HUES48 (cell line): ENCODE results near the gene RSRC2.
A peak's percentile ranks its signal among the peaks of the same experiment; 100 is the strongest.

Source experiments
- H3K27ac ChIP-seq: one replicate; pipeline ENCODE4 v1.7.0; 2013; ENCODE audit warnings: low read depth, low read length, inconsistent platforms
- H3K27me3 ChIP-seq: 2 replicates; pipeline ENCODE4 v1.6.1; 2013; ENCODE audit warnings: mild to moderate bottlenecking, low read length; ENCODE audit not compliant: control insufficient read depth, insufficient read depth
- H3K36me3 ChIP-seq: 2 replicates; pipeline ENCODE4 v1.6.1; 2013; ENCODE audit warnings: low read length; ENCODE audit not compliant: control insufficient read depth, insufficient read depth
- H3K4me1 ChIP-seq: 2 replicates; pipeline ENCODE4 v1.6.1; 2013; ENCODE audit warnings: mild to moderate bottlenecking, low read length; ENCODE audit not compliant: control insufficient read depth, insufficient read depth
- H3K4me3 ChIP-seq: 2 replicates; pipeline ENCODE4 v1.5.1; 2013; ENCODE audit warnings: mild to moderate bottlenecking, low read depth, low read length
- H3K9ac ChIP-seq: 2 replicates; pipeline ENCODE4 v1.6.1; 2013; ENCODE audit warnings: mild to moderate bottlenecking, low read depth, low read length, moderate library complexity
- H3K9me3 ChIP-seq: 2 replicates; pipeline ENCODE4 v1.6.1; 2013; ENCODE audit warnings: low read length; ENCODE audit not compliant: control insufficient read depth, insufficient read depth

The RSRC2 gene

DNA sequence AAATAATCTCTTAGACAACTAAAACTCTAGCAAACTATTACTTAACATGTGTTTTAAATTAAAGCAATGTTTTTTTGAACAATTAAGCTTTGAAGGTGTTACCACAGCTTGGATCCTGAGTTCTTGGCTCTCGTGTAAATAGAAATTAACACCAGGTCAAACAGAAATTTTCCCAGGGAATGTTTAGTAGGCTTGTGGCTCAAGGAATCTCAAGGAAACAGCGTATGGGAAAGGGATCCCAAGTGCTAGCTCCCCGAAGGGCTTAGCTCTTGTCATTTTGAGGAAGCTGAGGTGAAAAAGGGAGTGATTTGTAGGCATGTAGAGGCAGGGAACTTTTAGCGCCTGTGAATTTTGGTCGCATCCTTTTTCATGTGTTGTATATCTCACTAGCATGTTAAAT is 11.8 kb upstream of the RSRC2 start:
- H3K27ac ChIP-seq = no peak overlapping the region
- no peaks in the 10 kb centered on the region for H3K4me1 ChIP-seq
- H3K4me3 ChIP-seq = no peak overlapping the region
- H3K9ac ChIP-seq = no peak overlapping the region
- no peaks in the 10 kb centered on the region for H3K27me3 ChIP-seq
- peaks cover 92% of the 10 kb centered on the region for H3K36me3 ChIP-seq
- no peaks in the 10 kb centered on the region for H3K9me3 ChIP-seq

DNA sequence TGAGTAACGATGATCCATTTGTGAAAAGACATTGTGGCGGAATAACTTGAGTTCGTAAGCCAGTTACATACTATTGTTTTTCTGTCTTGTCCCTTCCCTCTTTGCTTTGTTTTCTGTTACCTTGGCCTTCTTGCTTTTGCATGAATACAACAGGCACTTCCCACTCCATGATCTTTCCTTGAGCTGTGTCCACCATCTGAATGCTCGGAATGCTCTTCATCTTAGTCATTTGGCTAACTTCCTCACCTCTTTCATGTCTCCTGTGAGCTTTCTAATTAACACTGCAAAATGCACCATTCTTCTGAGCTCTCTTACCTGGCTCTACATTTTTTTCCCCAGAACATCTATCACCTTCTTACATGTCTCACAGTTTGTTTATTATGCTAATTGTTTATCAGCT is 10.3 kb upstream of the RSRC2 start:
- Histone ChIP-seq H3K9me3 (no peaks in the 10 kb centered on the region), H3K36me3 (peaks cover 91% of the 10 kb centered on the region)

DNA sequence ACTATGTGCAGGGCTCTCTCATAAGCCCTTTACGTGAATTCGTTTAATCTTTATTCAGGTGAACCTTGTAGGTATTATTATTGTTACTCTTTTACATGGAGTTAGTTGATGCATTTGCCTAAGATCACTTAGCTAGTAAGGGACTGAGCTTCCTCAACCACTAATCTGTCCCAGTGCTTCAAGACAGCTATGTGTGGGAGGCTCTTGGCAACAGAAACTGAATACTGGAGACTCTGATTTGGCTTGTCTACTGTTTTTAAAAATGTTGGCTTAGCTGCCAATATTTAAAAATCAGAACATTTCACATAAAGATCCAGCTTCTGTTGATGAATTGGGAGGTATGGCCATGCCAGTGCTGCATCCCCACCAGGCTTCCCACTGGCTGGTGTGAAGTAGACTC is 7.1 kb upstream of the RSRC2 start:
- Histone ChIP-seq H3K4me1 (no peaks in the 10 kb centered on the region), H3K9ac (no peak overlapping the region), H3K4me3 (no peak overlapping the region), H3K9me3 (no peaks in the 10 kb centered on the region), H3K27ac (no peak overlapping the region), H3K36me3 (peaks cover 86% of the 10 kb centered on the region), H3K27me3 (no peaks in the 10 kb centered on the region)

More for the DNA sequence above, 10.3 kb upstream of the RSRC2 start:
- H3K9ac ChIP-seq = no peak overlapping the region
- no peak overlapping the region for H3K4me3 ChIP-seq
- no peaks in the 10 kb centered on the region for H3K4me1 ChIP-seq
- H3K27me3 ChIP-seq = no peaks in the 10 kb centered on the region
- H3K27ac ChIP-seq = peak overlapping the region; percentile 43

DNA sequence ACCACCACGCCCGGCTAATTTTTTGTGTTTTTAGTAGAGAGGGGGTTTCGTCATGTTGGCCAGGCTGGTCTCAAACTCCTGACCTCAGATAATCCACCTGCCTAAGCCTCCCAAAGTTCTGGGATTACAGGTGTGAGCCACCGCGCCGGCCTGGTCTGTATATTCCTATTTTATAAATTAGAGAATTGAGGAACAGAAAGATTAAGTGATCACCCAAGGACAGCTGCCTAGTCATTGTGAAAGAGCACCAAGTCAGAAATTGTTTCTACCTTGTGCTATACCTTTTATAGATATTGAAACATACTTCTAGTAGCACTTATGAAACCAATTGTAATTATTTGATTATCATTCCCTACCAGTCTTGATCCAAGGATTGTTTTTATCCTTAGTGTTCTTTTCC is 2.3 kb upstream of the RSRC2 start:
- Histone ChIP-seq H3K27me3 (no peaks in the 10 kb centered on the region), H3K9me3 (no peaks in the 10 kb centered on the region), H3K9ac (no peak overlapping the region), H3K4me1 (peaks cover 12% of the 10 kb centered on the region), H3K4me3 (no peak overlapping the region), H3K27ac (no peak overlapping the region), H3K36me3 (peaks cover 56% of the 10 kb centered on the region)

DNA sequence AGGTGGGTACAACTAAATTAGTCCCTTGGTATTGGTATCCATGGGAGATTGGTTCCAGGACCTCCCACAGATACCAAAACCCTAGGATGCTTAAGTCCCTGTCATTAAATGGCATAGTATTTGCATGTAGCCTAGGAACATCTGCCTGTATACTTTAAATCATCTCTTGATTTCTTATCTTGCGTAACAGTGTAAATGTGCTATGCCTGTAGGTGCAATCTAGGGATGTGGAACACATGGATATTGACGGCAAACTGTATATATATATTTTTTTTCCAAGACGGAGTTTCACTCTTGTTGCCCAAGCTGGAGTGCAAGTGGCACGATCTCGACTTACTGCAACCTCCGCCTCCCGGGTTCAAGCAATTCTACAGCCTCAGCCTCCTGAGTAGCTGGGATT is 1.8 kb upstream of the RSRC2 start:
- H3K27ac ChIP-seq = no peak overlapping the region

DNA sequence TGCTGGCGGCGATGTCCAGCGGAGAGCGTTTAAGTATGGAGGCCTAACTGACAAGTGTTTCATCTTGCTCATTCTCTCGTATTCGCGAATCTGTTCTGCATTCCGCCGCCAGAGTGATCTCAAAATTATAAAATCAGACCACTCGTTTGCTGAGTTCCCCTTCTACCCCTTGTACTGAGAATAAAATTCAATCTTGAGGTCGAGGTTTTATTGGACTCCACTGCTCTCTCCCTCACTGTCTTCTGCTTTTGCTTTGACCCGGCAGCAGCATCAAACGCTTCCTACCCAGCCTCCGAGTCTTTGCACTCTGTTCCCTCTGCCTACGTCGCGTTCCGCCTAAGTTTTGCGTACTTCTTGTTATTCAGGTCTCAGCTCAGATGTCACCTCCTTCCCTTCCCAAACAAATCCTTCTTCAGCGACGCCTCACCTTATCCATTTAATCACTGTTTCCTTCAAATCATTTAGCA is 775 bp upstream of the RSRC2 start:
- H3K27me3 ChIP-seq = no peaks in the 10 kb centered on the region
- peaks cover 59% of the 10 kb centered on the region for H3K36me3 ChIP-seq
- H3K4me1 ChIP-seq = peaks cover 19% of the 10 kb centered on the region

More for the DNA sequence above, 1.8 kb upstream of the RSRC2 start:
- H3K4me1 ChIP-seq = peaks cover 16% of the 10 kb centered on the region
- no peaks in the 10 kb centered on the region for H3K9me3 ChIP-seq
- H3K9ac ChIP-seq = no peak overlapping the region
- H3K27me3 ChIP-seq = no peaks in the 10 kb centered on the region
- peaks cover 56% of the 10 kb centered on the region for H3K36me3 ChIP-seq
- H3K4me3 ChIP-seq = peak overlapping the region; percentile 87

DNA sequence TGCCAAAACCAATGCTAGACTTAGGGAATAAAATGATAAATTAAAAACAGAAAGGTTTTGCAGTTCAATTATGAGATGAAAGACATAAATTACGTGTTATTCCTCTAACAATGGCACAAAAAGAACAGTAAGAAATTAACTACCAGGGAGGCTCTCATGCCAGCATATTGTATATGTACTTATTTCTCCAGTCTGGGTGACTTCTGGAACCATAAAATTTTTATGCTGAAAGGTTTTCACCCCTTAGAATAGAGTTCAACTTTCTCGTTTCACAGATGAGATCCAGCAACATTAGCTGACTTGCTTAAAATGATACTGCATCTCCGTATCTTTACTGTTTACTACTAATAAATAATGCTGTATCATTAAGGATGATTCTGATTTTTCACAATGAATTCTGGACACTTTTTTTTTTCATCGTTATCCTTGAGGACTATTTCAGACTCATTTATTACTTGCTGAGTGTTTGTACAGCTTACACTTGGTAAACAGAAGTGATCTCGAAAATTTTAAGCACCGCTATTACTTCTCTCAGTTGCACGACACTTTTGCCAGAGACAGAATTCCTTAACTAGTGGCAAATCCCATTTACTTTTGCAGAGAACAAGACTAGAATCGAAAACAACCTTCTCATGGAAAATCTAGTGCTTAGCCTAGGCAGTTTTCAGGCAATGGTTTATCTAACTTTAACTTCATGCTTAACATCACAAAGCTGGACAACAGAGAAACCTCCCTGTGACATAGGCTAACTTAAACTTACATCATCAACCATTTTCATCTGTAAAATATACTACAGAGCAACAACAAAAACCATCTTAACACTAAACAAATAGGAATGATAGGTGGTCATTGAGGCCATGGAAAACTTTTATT is 2.7 kb downstream of the RSRC2 start:
- H3K4me1 ChIP-seq = peaks cover 19% of the 10 kb centered on the region
- no peaks in the 10 kb centered on the region for H3K9me3 ChIP-seq
- peak overlapping the region; percentile 48 for H3K9ac ChIP-seq
- no peaks in the 10 kb centered on the region for H3K27me3 ChIP-seq
- peaks cover 66% of the 10 kb centered on the region for H3K36me3 ChIP-seq
- peak overlapping the region; percentile 71 for H3K4me3 ChIP-seq
- H3K27ac ChIP-seq = peak overlapping the region; percentile 14

More for the DNA sequence above, 775 bp upstream of the RSRC2 start:
- Histone ChIP-seq H3K27ac (peak overlapping the region; percentile 97), H3K4me3 (peak overlapping the region; percentile 87), H3K9ac (peak overlapping the region; percentile 92), H3K9me3 (no peaks in the 10 kb centered on the region)

DNA sequence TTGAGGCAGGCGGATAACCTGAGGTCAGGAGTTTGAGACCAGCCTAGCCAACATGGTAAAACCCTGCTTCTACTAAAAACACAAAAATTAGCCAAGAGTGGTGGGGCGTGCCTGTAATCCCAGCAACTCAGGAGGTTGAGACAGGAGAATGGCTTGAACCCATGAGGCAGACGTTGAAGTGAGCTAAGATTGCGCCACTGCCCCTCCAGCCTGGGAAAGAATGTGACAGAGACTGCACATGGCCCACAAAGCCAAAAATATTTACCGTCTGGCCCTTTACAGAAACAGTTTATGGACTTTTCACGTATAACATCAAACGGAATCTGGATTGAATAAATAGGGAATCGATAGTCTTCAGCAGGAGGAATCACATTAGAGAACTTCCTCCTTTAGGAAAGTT is 3.5 kb downstream of the RSRC2 start:
- Histone ChIP-seq H3K9ac (no peak overlapping the region), H3K27me3 (no peaks in the 10 kb centered on the region), H3K36me3 (peaks cover 66% of the 10 kb centered on the region), H3K9me3 (no peaks in the 10 kb centered on the region), H3K4me3 (peak overlapping the region; percentile 71; the same call in 1 of the 2 replicates), H3K27ac (no peak overlapping the region), H3K4me1 (peaks cover 17% of the 10 kb centered on the region)

DNA sequence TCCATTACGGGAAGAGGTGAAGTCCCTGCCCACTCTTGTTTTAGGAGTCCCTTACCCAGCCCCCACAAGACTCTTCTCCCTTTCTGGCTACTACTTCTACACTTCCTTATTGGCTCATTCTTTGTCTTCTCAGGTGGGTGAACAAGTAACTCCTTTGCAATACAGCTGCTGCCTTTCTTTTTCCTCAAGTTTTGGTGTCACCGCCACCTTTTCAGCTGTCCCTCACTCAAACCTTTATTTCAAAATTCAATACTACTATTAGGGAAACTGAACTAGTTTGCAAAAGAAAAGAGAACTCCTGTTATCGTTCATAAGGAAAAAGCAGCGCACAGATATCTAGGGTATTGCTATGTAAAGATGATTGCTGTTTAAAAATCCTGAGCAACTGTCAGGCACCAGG is 6.1 kb downstream of the RSRC2 start:
- Histone ChIP-seq H3K4me1 (peaks cover 15% of the 10 kb centered on the region), H3K9me3 (no peaks in the 10 kb centered on the region), H3K4me3 (no peak overlapping the region), H3K36me3 (peaks cover 92% of the 10 kb centered on the region), H3K27ac (no peak overlapping the region), H3K9ac (no peak overlapping the region), H3K27me3 (no peaks in the 10 kb centered on the region)

DNA sequence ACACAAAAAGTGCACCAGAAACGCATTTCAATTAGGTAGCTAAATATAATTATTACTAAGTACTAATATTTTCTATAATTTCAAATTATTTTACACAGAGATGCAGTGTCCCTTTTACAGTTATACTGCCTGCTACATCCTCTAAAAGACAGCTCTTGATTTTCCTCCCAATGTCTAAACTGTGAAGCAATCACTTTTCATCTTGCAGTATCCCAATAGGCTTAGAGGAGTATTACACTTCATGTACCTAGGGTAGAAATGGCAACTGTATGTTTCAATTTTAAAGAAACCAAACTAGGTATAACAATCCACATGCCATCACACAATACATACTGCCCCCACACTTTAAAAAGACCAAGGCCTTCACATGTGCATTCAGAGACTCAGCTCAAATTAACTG is 7.3 kb downstream of the RSRC2 start:
- Histone ChIP-seq H3K4me1 (peaks cover 11% of the 10 kb centered on the region), H3K9me3 (no peaks in the 10 kb centered on the region), H3K27ac (no peak overlapping the region), H3K4me3 (no peak overlapping the region), H3K27me3 (no peaks in the 10 kb centered on the region), H3K36me3 (peaks cover 100% of the 10 kb centered on the region), H3K9ac (no peak overlapping the region)

DNA sequence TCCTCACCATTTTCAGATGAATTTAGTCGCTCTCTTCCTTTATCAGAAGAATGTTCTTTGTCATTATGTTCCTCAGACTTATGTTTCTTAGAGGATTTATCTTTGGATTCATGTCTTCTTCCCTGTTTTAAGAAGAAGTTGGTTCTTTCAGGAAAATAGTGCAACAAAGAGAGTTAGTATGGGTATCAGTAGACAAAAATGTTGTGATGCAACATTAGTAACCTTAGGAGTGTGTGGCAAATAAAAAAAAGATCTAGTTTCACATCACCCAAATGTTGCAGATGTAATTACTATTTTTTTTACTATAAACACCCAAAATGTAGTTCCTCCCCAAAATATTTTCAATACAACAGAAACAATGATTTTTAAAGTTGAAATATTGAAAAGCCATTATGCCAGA is 7.8 kb downstream of the RSRC2 start:
- H3K27ac ChIP-seq = no peak overlapping the region
- H3K36me3 ChIP-seq = peaks cover 100% of the 10 kb centered on the region
- peaks cover 6% of the 10 kb centered on the region for H3K4me1 ChIP-seq

More for the DNA sequence above, 7.8 kb downstream of the RSRC2 start:
- Histone ChIP-seq H3K9ac (no peak overlapping the region), H3K27me3 (no peaks in the 10 kb centered on the region), H3K9me3 (no peaks in the 10 kb centered on the region), H3K4me3 (no peak overlapping the region)
